A673 (cell line): ENCODE results near the gene AANAT. TPM values are rescaled to one million over a fixed set of nuclear protein-coding genes. Genes with fewer than 3 reads are reported as not detected.

Experiments used
- BruUV-seq: library from RNA; stranded (reverse); fragments of 400-500 nt; replicated peaks from 2 replicates; lab custom pipeline; 2021; lab: Mats Ljungman, UMichigan
- CTCF ChIA-PET: fragments of 300-600 bp; sonication (Branson Sonifier 250); formaldehyde crosslinking; loops from one replicate; lab custom pipeline; 2022; ENCODE audit warnings: antibody characterized with exemption; lab: Charles Lee
- POLR2A ChIA-PET: fragments of 300-600 bp; sonication (Branson Sonifier 250); formaldehyde crosslinking; loops from one replicate; lab custom pipeline; 2022; ENCODE audit warnings: antibody characterized with exemption; ENCODE audit not compliant: low non-redundant PET; lab: Charles Lee
- DNase-seq: peaks from one replicate; pipeline ENCODE4 v3.0.0-alpha.2; 2015; ENCODE audit warnings: low spot score
- H3K27ac ChIP-seq: fragments of 200-600 bp; sonication (generic); 2 replicates; pipeline ENCODE4 v1.5.1; 2016; ENCODE audit warnings: mixed run types, low read depth, mild to moderate bottlenecking, mixed read lengths, antibody characterized with exemption, low read length; ENCODE audit not compliant: poor library complexity, severe bottlenecking
- H3K27me3 ChIP-seq: fragments of 200-600 bp; sonication (generic); replicated peaks from 2 replicates; pipeline ENCODE4 v1.6.1; 2017; ENCODE audit warnings: mixed run types, low read depth, mild to moderate bottlenecking, mixed read lengths, antibody characterized with exemption, low read length; ENCODE audit not compliant: insufficient read depth, poor library complexity
- H3K36me3 ChIP-seq: fragments of 200-600 bp; sonication (generic); 2 replicates; pipeline ENCODE4 v1.6.1; 2016; ENCODE audit warnings: mixed run types, mild to moderate bottlenecking, mixed read lengths, antibody characterized with exemption, low read length; ENCODE audit not compliant: insufficient read depth, poor library complexity, severe bottlenecking
- H3K4me1 ChIP-seq: fragments of 200-600 bp; sonication (generic); 2 replicates; pipeline ENCODE4 v1.6.1; 2017; ENCODE audit warnings: mixed run types, mild to moderate bottlenecking, mixed read lengths, antibody characterized with exemption, low read length; ENCODE audit not compliant: insufficient read depth, poor library complexity, severe bottlenecking
- H3K4me3 ChIP-seq: fragments of 200-600 bp; sonication (generic); 2 replicates; pipeline ENCODE4 v1.5.1; 2016; ENCODE audit warnings: low read depth, mixed run types, mild to moderate bottlenecking, mixed read lengths, low read length; ENCODE audit not compliant: poor library complexity, severe bottlenecking
- H3K9me3 ChIP-seq: fragments of 200-600 bp; sonication (generic); 2 replicates; pipeline ENCODE4 v1.6.1; 2016; ENCODE audit warnings: mixed run types, low read depth, mild to moderate bottlenecking, mixed read lengths, antibody characterized with exemption, low read length; ENCODE audit not compliant: poor library complexity, severe bottlenecking
- CTCF ChIP-seq: fragments of 300-800, 200-600 bp; sonication (generic); conservative IDR thresholded peaks from 2 replicates; pipeline ENCODE4 v1.5.1; 2017; ENCODE audit warnings: low read depth, mild to moderate bottlenecking, antibody characterized with exemption, low read length, moderate library complexity, mixed read lengths
- EZH2 ChIP-seq: fragments of 200-600 bp; sonication (generic); IDR thresholded peaks from 2 replicates; pipeline ENCODE4 v1.6.1; 2017; ENCODE audit warnings: borderline replicate concordance, low read depth, mild to moderate bottlenecking, mixed read lengths, antibody characterized with exemption, low read length; ENCODE audit not compliant: poor library complexity, severe bottlenecking
- intact Hi-C: fragments of 100-400 bp; cut with micrococcal nuclease; formaldehyde crosslinking; loops from one replicate; pipeline ENCODE4 v1.10.0; 2022; ENCODE audit not compliant: unreplicated experiment
- total RNA-seq: library from RNA; stranded (reverse); gene quantifications from 2 replicates; pipeline ENCODE4 v1.2.3, GENCODE V29; 2021

The AANAT gene
- total RNA-seq, 1 experiment from 2014 or later = not detected

GRCh38 chr17:76438906-76439305 lies 28.5 kb upstream of the AANAT start:
- no peak for DNase-seq
- no peak overlapping the region for H3K4me3 ChIP-seq
- H3K27ac ChIP-seq = no peak overlapping the region
- H3K9me3 ChIP-seq = no peaks in the 10 kb centered on the region
- CTCF ChIA-PET = interaction anchor here (0.6 kb wide), 1 partner anchor 15 kb away, joined by 3 read pairs; no protein-coding TSS in a partner anchor
- intact Hi-C loops = no loop called here
- no peaks in the 10 kb centered on the region for H3K27me3 ChIP-seq
- POLR2A ChIA-PET = no interaction called here
- peaks cover 16% of the 10 kb centered on the region for H3K4me1 ChIP-seq
- H3K36me3 ChIP-seq = no peaks in the 10 kb centered on the region
- BruUV-seq = no TSS peak
- TF ChIP-seq CTCF (no peak), EZH2 (no peak)

GRCh38 chr17:76439314-76439928 lies 28.0 kb upstream of the AANAT start:
- H3K4me1 ChIP-seq = peaks cover 16% of the 10 kb centered on the region
- TF ChIP-seq EZH2 = no peak
- TF ChIP-seq CTCF = no peak
- no peak overlapping the region for H3K27ac ChIP-seq
- H3K9me3 ChIP-seq = no peaks in the 10 kb centered on the region
- ChIA-PET CTCF (interaction anchor here (0.6 kb wide), 1 partner anchor 15 kb away, joined by 3 read pairs; no protein-coding TSS in a partner anchor), POLR2A (no interaction called here)
- no peak overlapping the region for H3K4me3 ChIP-seq
- BruUV-seq = no TSS peak
- no peak for DNase-seq
- no peaks in the 10 kb centered on the region for H3K36me3 ChIP-seq
- intact Hi-C loops = no loop called here
- H3K27me3 ChIP-seq = no peaks in the 10 kb centered on the region

- no peak overlapping the region for H3K27ac ChIP-seq
- ChIA-PET CTCF (no interaction called here), POLR2A (no interaction called here)
- H3K27me3 ChIP-seq = no peaks in the 10 kb centered on the region
- no TSS peak for BruUV-seq
- no peak overlapping the region for H3K4me3 ChIP-seq
- H3K36me3 ChIP-seq = no peaks in the 10 kb centered on the region
- no peak for TF ChIP-seq CTCF
- TF ChIP-seq EZH2 = no peak
- intact Hi-C loops = no loop called here
- DNase-seq = no peak
- no peaks in the 10 kb centered on the region for H3K9me3 ChIP-seq
- peaks cover 30% of the 10 kb centered on the region for H3K4me1 ChIP-seq
Measured at GRCh38 chr17:76440751-76441362, 26.5 kb upstream of the AANAT start.
